HepG2 (cell line): Measurements from ENCODE around the gene TMED6. TPM values are rescaled to one million over a fixed set of nuclear protein-coding genes. Genes with fewer than 3 reads are reported as not detected.

ENCODE experiments used
- ASH2L ChIP-seq: fragments of 300-600, 200-600 bp; sonication (generic); IDR thresholded peaks from 2 replicates; pipeline ENCODE4 v1.7.0; 2017; ENCODE audit warnings: low read depth, mild to moderate bottlenecking, moderate library complexity, mixed read lengths, low read length; ENCODE audit not compliant: insufficient read length
- ATM ChIP-seq: fragments of 450-650 bp; IDR thresholded peaks from 2 replicates; pipeline ENCODE4 v1.7.1; 2017; ENCODE audit warnings: mild to moderate bottlenecking, borderline replicate concordance
- CHD4 ChIP-seq: fragments of 200-600 bp; sonication (generic); IDR thresholded peaks from 2 replicates; pipeline ENCODE4 v1.7.0; 2017; ENCODE audit warnings: mild to moderate bottlenecking, low read length, borderline replicate concordance
- E2F5 ChIP-seq: sonication (generic); formaldehyde crosslinking; conservative IDR thresholded peaks from 2 replicates; pipeline ENCODE4 v1.4.0; 2020; ENCODE audit warnings: missing genetic modification reagents
- HNF4A ChIP-seq: sonication (generic); formaldehyde crosslinking; IDR thresholded peaks from 2 replicates; pipeline ENCODE4 v1.4.0; 2020; ENCODE audit warnings: missing genetic modification reagents
- HNRNPUL1 ChIP-seq: fragments of 200-400 bp; formaldehyde crosslinking; IDR thresholded peaks from 2 replicates; pipeline ENCODE4 v1.6.1; 2017; ENCODE audit warnings: low read depth, mild to moderate bottlenecking, low read length, moderate library complexity
- KLF6 ChIP-seq: IDR thresholded peaks from 2 replicates; pipeline ENCODE4 v1.8.0; 2016; ENCODE audit warnings: missing biosample characterization, missing genetic modification reagents
- MEIS2 ChIP-seq: sonication (generic); formaldehyde crosslinking; IDR thresholded peaks from 2 replicates; pipeline ENCODE4 v1.9.0; 2021; ENCODE audit warnings: mild to moderate bottlenecking, missing genetic modification reagents
- MTERF4 ChIP-seq: sonication (generic); formaldehyde crosslinking; IDR thresholded peaks from 2 replicates; pipeline ENCODE4 v1.8.0; 2023; ENCODE audit warnings: mild to moderate bottlenecking, missing genetic modification reagents
- NFATC3 ChIP-seq: sonication (generic); formaldehyde crosslinking; IDR thresholded peaks from 2 replicates; pipeline ENCODE4 v1.5.1; 2020; ENCODE audit warnings: mild to moderate bottlenecking, missing genetic modification reagents
- PHB2 ChIP-seq: fragments of 450-650 bp; IDR thresholded peaks from 2 replicates; pipeline ENCODE4 v1.6.1; 2018; ENCODE audit not compliant: partially characterized antibody
- RCOR2 ChIP-seq: IDR thresholded peaks from 2 replicates; pipeline ENCODE4 v1.6.1; 2016; ENCODE audit warnings: missing biosample characterization, missing genetic modification reagents
- RXRA ChIP-seq: sonication (generic); formaldehyde crosslinking; IDR thresholded peaks from 2 replicates; pipeline ENCODE4 v1.5.1; 2020; ENCODE audit warnings: missing genetic modification reagents
- SAP130 ChIP-seq: IDR thresholded peaks from 2 replicates; pipeline ENCODE4 v1.6.1; 2016; ENCODE audit warnings: low read depth
- SIX1 ChIP-seq: sonication (generic); formaldehyde crosslinking; IDR thresholded peaks from 2 replicates; pipeline ENCODE4 v1.4.0; 2020; ENCODE audit warnings: missing genetic modification reagents, borderline replicate concordance
- TEAD3 ChIP-seq: optimal IDR thresholded peaks from 2 replicates; pipeline ENCODE3; 2016; ENCODE audit warnings: borderline replicate concordance
- ZBTB2 ChIP-seq: sonication (generic); formaldehyde crosslinking; IDR thresholded peaks from 2 replicates; pipeline ENCODE4 v1.8.0; 2022; ENCODE audit warnings: low read depth, missing genetic modification reagents
- ZBTB21 ChIP-seq: sonication (generic); formaldehyde crosslinking; IDR thresholded peaks from 2 replicates; pipeline ENCODE4 v1.4.0; 2020; ENCODE audit warnings: missing genetic modification reagents
- ZBTB3 ChIP-seq: sonication (generic); formaldehyde crosslinking; IDR thresholded peaks from 2 replicates; pipeline ENCODE4 v1.4.0; 2020; ENCODE audit warnings: low read depth, mild to moderate bottlenecking, moderate library complexity, missing genetic modification reagents, borderline replicate concordance
- ZFY ChIP-seq: sonication (generic); formaldehyde crosslinking; IDR thresholded peaks from 2 replicates; pipeline ENCODE4 v1.4.0; 2020; ENCODE audit warnings: missing genetic modification reagents
- ZMYM2 ChIP-seq: sonication (generic); formaldehyde crosslinking; IDR thresholded peaks from 2 replicates; pipeline ENCODE4 v1.8.0; 2022; ENCODE audit warnings: mild to moderate bottlenecking, missing genetic modification reagents
- ZNF18 ChIP-seq: sonication (generic); formaldehyde crosslinking; IDR thresholded peaks from 2 replicates; pipeline ENCODE4 v1.8.0; 2022; ENCODE audit warnings: mild to moderate bottlenecking, missing genetic modification reagents; ENCODE audit not compliant: insufficient replicate concordance
- ZNF430 ChIP-seq: sonication (generic); formaldehyde crosslinking; IDR thresholded peaks from 2 replicates; pipeline ENCODE4 v1.9.0; 2021; ENCODE audit warnings: mild to moderate bottlenecking, missing genetic modification reagents
- ZNF619 ChIP-seq: sonication (generic); formaldehyde crosslinking; IDR thresholded peaks from 2 replicates; pipeline ENCODE4 v1.4.0; 2020; ENCODE audit warnings: mild to moderate bottlenecking, missing genetic modification reagents
- ZNF704 ChIP-seq: sonication (generic); formaldehyde crosslinking; IDR thresholded peaks from 2 replicates; pipeline ENCODE4 v1.8.1; 2023; ENCODE audit warnings: mild to moderate bottlenecking, inconsistent platforms, moderate library complexity, missing genetic modification reagents, borderline replicate concordance
- ZNF772 ChIP-seq: sonication (generic); formaldehyde crosslinking; IDR thresholded peaks from 2 replicates; pipeline ENCODE4 v1.5.0; 2020; ENCODE audit warnings: mild to moderate bottlenecking, missing genetic modification reagents
- ZNF781 ChIP-seq: sonication (generic); formaldehyde crosslinking; IDR thresholded peaks from 2 replicates; pipeline ENCODE4 v1.5.1; 2020; ENCODE audit warnings: borderline replicate concordance, mild to moderate bottlenecking, missing genetic modification reagents; ENCODE audit errors: not compliant biosample characterization
- ZNF891 ChIP-seq: sonication (generic); formaldehyde crosslinking; IDR thresholded peaks from 2 replicates; pipeline ENCODE4 v1.5.0; 2020; ENCODE audit warnings: mild to moderate bottlenecking, missing genetic modification reagents
- polyA plus RNA-seq, 8 experiments: library from polyadenylated mRNA; depleted of rRNA in 3 of 8; stranded (reverse) in 7 of 8; unstranded in 1 of 8; fragments of >200 nt; fragmentation: Illumina TruSeq in 4 of 8; extraction: Trizol in 4 of 8; gene quantifications; 2 replicates each; pipeline versions ENCODE4 v1.2.1 to v1.2.3, GENCODE V29; 2011 to 2016; ENCODE audit warnings: low read depth in 4 of 8, missing spikeins in 1 of 8, mixed read lengths in 1 of 8; ENCODE audit not compliant: insufficient read depth in 1 of 8
- total RNA-seq, 5 experiments: library from RNA; depleted of rRNA; stranded (reverse); fragments of >200 nt; fragmentation: Illumina TruSeq; extraction: Trizol; gene quantifications; 2 replicates each; pipeline ENCODE4 v1.2.3, GENCODE V29; 2016; ENCODE audit warnings: low read depth in 1 of 5

TMED6 gene
- total and polyA plus RNA-seq, 2 of the 13 experiments (the other 11 are each of a cell fraction or from before 2014, with no cell fraction given), result 9.8 to 14.4 TPM

- TF ChIP-seq ZBTB2 (no peak), CHD4 (no peak), ZBTB21 (CRISPR knock-in tag) (no peak), ZBTB3 (CRISPR knock-in tag) (no peak), ASH2L (peak; percentile 33), ZFY (CRISPR knock-in tag) (no peak), MTERF4 (CRISPR knock-in tag) (no peak), ZNF18 (CRISPR knock-in tag) (no peak), ATM (no peak), ZNF430 (CRISPR knock-in tag) (no peak), HNRNPUL1 (no peak), HNF4A (CRISPR knock-in tag) (peak; percentile 78), RCOR2 (CRISPR knock-in tag) (peak; percentile 48; the same call in 1 of the 2 replicates), PHB2 (no peak), ZNF772 (CRISPR knock-in tag) (no peak), SIX1 (CRISPR knock-in tag) (no peak), KLF6 (CRISPR knock-in tag) (no peak), ZNF704 (no peak), ZNF891 (CRISPR knock-in tag) (no peak), SAP130 (peak; percentile 49), RXRA (no peak), ZNF781 (CRISPR knock-in tag) (no peak), ZMYM2 (CRISPR knock-in tag) (no peak), MEIS2 (no peak), E2F5 (CRISPR knock-in tag) (no peak), TEAD3 (peak; percentile 85), NFATC3 (no peak), ZNF619 (no peak)
These were observed 26.4 kb upstream of the TMED6 start (continued) for GRCh38 chr16:69378036-69378435.
